HepG2 (cell line): ENCODE results near the gene CALD1. TPM values are rescaled to one million over a fixed set of nuclear protein-coding genes. Genes with fewer than 3 reads are reported as not detected.

Source experiments
- ATAC-seq: fragments of 200-7000 bp; cut with Tn5 transposase; 3 replicates; pipeline ENCODE4 v1.9.1; 2020; ENCODE audit warnings: mild to moderate bottlenecking, moderate library complexity
- BruUV-seq: library from RNA; stranded (reverse); fragments of 400-500 nt; replicated peaks from 2 replicates; lab custom pipeline; 2021; lab: Mats Ljungman, UMichigan
- CTCF ChIA-PET: fragments of 300-600 bp; formaldehyde crosslinking; extraction: SDS; loops from one replicate; lab custom pipeline; 2021; ENCODE audit warnings: low total read pairs, inconsistent platforms, low intra/inter-chr PET ratio; lab: Yijun Ruan, JAX
- POLR2A ChIA-PET: fragments of 350-600 bp; sonication (Branson Sonifier 250); formaldehyde crosslinking; loops from one replicate; lab custom pipeline; 2020; ENCODE audit warnings: antibody characterized with exemption, inconsistent platforms; lab: Yijun Ruan, JAX
- DNase-seq: peaks from one replicate; pipeline ENCODE4 v3.0.0-alpha.2; 2015; ENCODE audit warnings: low spot score
- FAIRE-seq: peaks from 3 replicates; lab custom pipeline; 2011; peaks lifted over from hg19 to GRCh38; lab: Jason Lieb, UNC
- H2AFZ ChIP-seq: one replicate; pipeline ENCODE4 v1.6.1; 2011; ENCODE audit warnings: low read length, inconsistent platforms
- H3K27ac ChIP-seq: fragments of 300-600 bp; 3 replicates; pipeline ENCODE4 v1.8.0; 2011; ENCODE audit warnings: mixed run types, mild to moderate bottlenecking, mixed read lengths, low read length, inconsistent platforms; ENCODE audit not compliant: insufficient read depth; ENCODE audit errors: extremely low read length
- H3K27me3 ChIP-seq, 2 experiments: fragments of 200-600 bp in 1 of 2; 2 replicates in 1 of 2; 3 replicates in 1 of 2; pipeline versions ENCODE4 v1.6.0 to v1.8.0; 2011; ENCODE audit warnings: low read length in 2 of 2, mild to moderate bottlenecking in 2 of 2, moderate library complexity in 2 of 2, inconsistent platforms in 1 of 2; ENCODE audit not compliant: insufficient read depth in 2 of 2, control insufficient read depth in 1 of 2
- H3K36me3 ChIP-seq, 2 experiments: fragments of 200-600 bp in 1 of 2; replicated peaks in 1 of 2; 2 replicates in 1 of 2; 3 replicates in 1 of 2; pipeline versions ENCODE4 v1.5.1 to v1.8.0; 2011; ENCODE audit warnings: low read length in 2 of 2, inconsistent platforms in 1 of 2; ENCODE audit not compliant: insufficient read depth in 2 of 2, control insufficient read depth in 1 of 2
- H3K4me1 ChIP-seq: 2 replicates; pipeline ENCODE4 v1.5.1; 2012; ENCODE audit warnings: low read length, inconsistent platforms; ENCODE audit not compliant: insufficient read depth
- H3K4me2 ChIP-seq: 2 replicates; pipeline ENCODE4 v1.6.0; 2011; ENCODE audit warnings: low read depth, low read length, inconsistent platforms
- H3K4me3 ChIP-seq, 3 experiments: fragments of 200-600 bp in 1 of 3; sonication (generic), shearing (Covaris generic) in 1 of 3; replicated peaks in 1 of 3; 2 replicates each; pipeline ENCODE4 v1.5.1; 2011 to 2016; ENCODE audit warnings: low read length in 3 of 3, inconsistent platforms in 2 of 3, low read depth in 2 of 3, mild to moderate bottlenecking in 2 of 3, control low read depth in 1 of 3, mixed read lengths in 1 of 3; ENCODE audit not compliant: insufficient read depth in 1 of 3
- H3K79me2 ChIP-seq: one replicate; pipeline ENCODE4 v1.6.1; 2011; ENCODE audit warnings: low read length, inconsistent platforms; ENCODE audit not compliant: insufficient read depth
- H3K9ac ChIP-seq: 2 replicates; pipeline ENCODE4 v1.6.0; 2011; ENCODE audit warnings: mild to moderate bottlenecking, low read depth, low read length, inconsistent platforms; ENCODE audit not compliant: insufficient read depth
- H3K9me3 ChIP-seq: 2 replicates; pipeline ENCODE4 v1.5.1; 2012; ENCODE audit warnings: mild to moderate bottlenecking, low read length
- H4K20me1 ChIP-seq: 2 replicates; pipeline ENCODE4 v1.6.0; 2011; ENCODE audit warnings: inconsistent platforms, mild to moderate bottlenecking, low read length, moderate library complexity; ENCODE audit not compliant: insufficient read depth
- CREB1 ChIP-seq, 2 experiments: fragments of 450-650 bp in 1 of 2; IDR thresholded peaks; 2 replicates each; pipeline ENCODE4 v1.6.1; 2016 to 2017; ENCODE audit warnings: control low read depth in 1 of 2, mild to moderate bottlenecking in 1 of 2, missing compliant biosample characterization in 1 of 2, missing genetic modification characterization in 1 of 2
- HHEX ChIP-seq: IDR thresholded peaks from 2 replicates; pipeline ENCODE4 v1.6.1; 2016; ENCODE audit warnings: control low read depth
- KAT7 ChIP-seq: IDR thresholded peaks from 2 replicates; pipeline ENCODE4 v1.6.1; 2018; ENCODE audit warnings: borderline replicate concordance, missing compliant biosample characterization
- POLR2A ChIP-seq, 2 experiments: IDR thresholded peaks; 2 replicates each; pipeline ENCODE4 v1.6.1; 2011; ENCODE audit warnings: low read depth in 2 of 2, low read length in 2 of 2, mild to moderate bottlenecking in 1 of 2, moderate library complexity in 1 of 2; ENCODE audit not compliant: insufficient read depth in 1 of 2
- ZNF124 ChIP-seq: sonication (generic); formaldehyde crosslinking; IDR thresholded peaks from 2 replicates; pipeline ENCODE4 v1.4.0; 2020; ENCODE audit warnings: missing genetic modification reagents
- ZNF547 ChIP-seq: sonication (generic); formaldehyde crosslinking; IDR thresholded peaks from 2 replicates; pipeline ENCODE4 v1.5.1; 2020; ENCODE audit warnings: mild to moderate bottlenecking, missing genetic modification reagents
- ZNF678 ChIP-seq: sonication (generic); formaldehyde crosslinking; IDR thresholded peaks from 2 replicates; pipeline ENCODE4 v1.4.0; 2020; ENCODE audit warnings: mild to moderate bottlenecking, missing genetic modification reagents
- WGBS: methylation state at CpG from one replicate; pipeline ENCODE4 v1.1.6; 2017; ENCODE audit warnings: low lambda C conversion rate; 5-methylcytosine and 5-hydroxymethylcytosine counted together
- in situ Hi-C: cut with HindIII; loops from 2 replicates; pipeline ENCODE4 v1.10.0; 2017; ENCODE audit warnings: low pct_unique_long_range_greater_than_20kb; ENCODE audit not compliant: extremely low pct_ligation_motif_present
- intact Hi-C: fragments of 100-400 bp; cut with micrococcal nuclease; formaldehyde crosslinking; loops from one replicate; pipeline ENCODE4 v1.10.0; 2022; ENCODE audit not compliant: unreplicated experiment
- polyA plus RNA-seq, 8 experiments: library from polyadenylated mRNA; depleted of rRNA in 3 of 8; stranded (reverse) in 7 of 8; unstranded in 1 of 8; fragments of >200 nt; fragmentation: Illumina TruSeq in 4 of 8; extraction: Trizol in 4 of 8; gene quantifications; 2 replicates each; pipeline versions ENCODE4 v1.2.1 to v1.2.3, GENCODE V29; 2011 to 2016; ENCODE audit warnings: low read depth in 4 of 8, missing spikeins in 1 of 8, mixed read lengths in 1 of 8; ENCODE audit not compliant: insufficient read depth in 1 of 8
- total RNA-seq, 5 experiments: library from RNA; depleted of rRNA; stranded (reverse); fragments of >200 nt; fragmentation: Illumina TruSeq; extraction: Trizol; gene quantifications; 2 replicates each; pipeline ENCODE4 v1.2.3, GENCODE V29; 2016; ENCODE audit warnings: low read depth in 1 of 5
- TF ChIP-seq, protein P1 (sequence below): sonication (generic); formaldehyde crosslinking; IDR thresholded peaks from 2 replicates; pipeline ENCODE4 v1.4.0; 2020; ENCODE audit warnings: mild to moderate bottlenecking, missing genetic modification reagents, borderline replicate concordance
- TF ChIP-seq, protein P2 (sequence below): sonication (generic); formaldehyde crosslinking; conservative IDR thresholded peaks from 2 replicates; pipeline ENCODE4 v1.4.0; 2020; ENCODE audit warnings: missing genetic modification reagents
- TF ChIP-seq, protein P3 (sequence below): sonication (generic); formaldehyde crosslinking; IDR thresholded peaks from 2 replicates; pipeline ENCODE4 v1.4.0; 2020; ENCODE audit warnings: missing genetic modification reagents
- TF ChIP-seq, protein P4 (sequence below): sonication (generic); formaldehyde crosslinking; IDR thresholded peaks from 2 replicates; pipeline ENCODE4 v1.8.1; 2023; ENCODE audit warnings: missing genetic modification reagents, mild to moderate bottlenecking, borderline replicate concordance
- TF ChIP-seq, protein P5 (sequence below): sonication (generic); formaldehyde crosslinking; IDR thresholded peaks from 2 replicates; pipeline ENCODE4 v1.4.0; 2020; ENCODE audit warnings: missing genetic modification reagents
- TF ChIP-seq, protein P6 (sequence below): sonication (generic); formaldehyde crosslinking; IDR thresholded peaks from 2 replicates; pipeline ENCODE4 v1.5.0; 2020; ENCODE audit warnings: mild to moderate bottlenecking, missing genetic modification reagents

Gene CALD1
- total and polyA plus RNA-seq, 2 of the 13 experiments (the other 11 are each of a cell fraction or from before 2014, with no cell fraction given): 53.0 to 112 TPM

DNA sequence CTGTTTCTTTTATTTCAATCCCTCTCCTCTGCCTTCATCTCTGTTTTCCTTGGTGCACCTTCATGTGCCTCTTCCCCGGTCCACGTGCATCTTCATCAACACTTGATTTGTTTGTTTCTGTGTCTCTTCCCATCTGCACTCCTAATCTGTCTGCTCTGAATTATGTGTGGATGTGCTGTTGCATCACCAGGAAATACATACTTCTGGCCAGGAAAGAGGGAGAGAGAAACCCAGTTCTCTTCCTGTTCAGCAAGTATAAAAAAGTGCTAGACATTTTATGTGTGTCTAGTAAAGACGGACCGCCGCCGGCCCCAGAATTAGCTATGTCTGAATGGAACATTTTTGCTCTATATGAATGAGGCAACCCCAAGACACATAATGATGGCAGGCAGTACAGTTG lies 93.8 kb downstream of the CALD1 start (continued):
- TF ChIP-seq KAT7 (CRISPR knock-in tag): no peak
- TF ChIP-seq, protein P1, sequence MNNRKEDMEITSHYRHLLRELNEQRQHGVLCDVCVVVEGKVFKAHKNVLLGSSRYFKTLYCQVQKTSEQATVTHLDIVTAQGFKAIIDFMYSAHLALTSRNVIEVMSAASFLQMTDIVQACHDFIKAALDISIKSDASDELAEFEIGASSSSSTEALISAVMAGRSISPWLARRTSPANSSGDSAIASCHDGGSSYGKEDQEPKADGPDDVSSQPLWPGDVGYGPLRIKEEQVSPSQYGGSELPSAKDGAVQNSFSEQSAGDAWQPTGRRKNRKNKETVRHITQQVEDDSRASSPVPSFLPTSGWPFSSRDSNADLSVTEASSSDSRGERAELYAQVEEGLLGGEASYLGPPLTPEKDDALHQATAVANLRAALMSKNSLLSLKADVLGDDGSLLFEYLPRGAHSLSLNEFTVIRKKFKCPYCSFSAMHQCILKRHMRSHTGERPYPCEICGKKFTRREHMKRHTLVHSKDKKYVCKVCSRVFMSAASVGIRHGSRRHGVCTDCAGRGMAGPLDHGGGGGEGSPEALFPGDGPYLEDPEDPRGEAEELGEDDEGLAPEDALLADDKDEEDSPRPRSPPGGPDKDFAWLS: no peak
- TF ChIP-seq CREB1 (IDR thresholded peaks at IDR 0.05): no peak
- no peak for TF ChIP-seq CREB1 (CRISPR knock-in tag; IDR thresholded peaks at IDR 0.05)
- TF ChIP-seq, protein P2, sequence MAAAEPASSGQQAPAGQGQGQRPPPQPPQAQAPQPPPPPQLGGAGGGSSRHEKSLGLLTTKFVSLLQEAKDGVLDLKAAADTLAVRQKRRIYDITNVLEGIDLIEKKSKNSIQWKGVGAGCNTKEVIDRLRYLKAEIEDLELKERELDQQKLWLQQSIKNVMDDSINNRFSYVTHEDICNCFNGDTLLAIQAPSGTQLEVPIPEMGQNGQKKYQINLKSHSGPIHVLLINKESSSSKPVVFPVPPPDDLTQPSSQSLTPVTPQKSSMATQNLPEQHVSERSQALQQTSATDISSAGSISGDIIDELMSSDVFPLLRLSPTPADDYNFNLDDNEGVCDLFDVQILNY (CRISPR knock-in tag): no peak
- TF ChIP-seq, protein P3, sequence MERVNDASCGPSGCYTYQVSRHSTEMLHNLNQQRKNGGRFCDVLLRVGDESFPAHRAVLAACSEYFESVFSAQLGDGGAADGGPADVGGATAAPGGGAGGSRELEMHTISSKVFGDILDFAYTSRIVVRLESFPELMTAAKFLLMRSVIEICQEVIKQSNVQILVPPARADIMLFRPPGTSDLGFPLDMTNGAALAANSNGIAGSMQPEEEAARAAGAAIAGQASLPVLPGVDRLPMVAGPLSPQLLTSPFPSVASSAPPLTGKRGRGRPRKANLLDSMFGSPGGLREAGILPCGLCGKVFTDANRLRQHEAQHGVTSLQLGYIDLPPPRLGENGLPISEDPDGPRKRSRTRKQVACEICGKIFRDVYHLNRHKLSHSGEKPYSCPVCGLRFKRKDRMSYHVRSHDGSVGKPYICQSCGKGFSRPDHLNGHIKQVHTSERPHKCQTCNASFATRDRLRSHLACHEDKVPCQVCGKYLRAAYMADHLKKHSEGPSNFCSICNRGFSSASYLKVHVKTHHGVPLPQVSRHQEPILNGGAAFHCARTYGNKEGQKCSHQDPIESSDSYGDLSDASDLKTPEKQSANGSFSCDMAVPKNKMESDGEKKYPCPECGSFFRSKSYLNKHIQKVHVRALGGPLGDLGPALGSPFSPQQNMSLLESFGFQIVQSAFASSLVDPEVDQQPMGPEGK (CRISPR knock-in tag): no peak

DNA sequence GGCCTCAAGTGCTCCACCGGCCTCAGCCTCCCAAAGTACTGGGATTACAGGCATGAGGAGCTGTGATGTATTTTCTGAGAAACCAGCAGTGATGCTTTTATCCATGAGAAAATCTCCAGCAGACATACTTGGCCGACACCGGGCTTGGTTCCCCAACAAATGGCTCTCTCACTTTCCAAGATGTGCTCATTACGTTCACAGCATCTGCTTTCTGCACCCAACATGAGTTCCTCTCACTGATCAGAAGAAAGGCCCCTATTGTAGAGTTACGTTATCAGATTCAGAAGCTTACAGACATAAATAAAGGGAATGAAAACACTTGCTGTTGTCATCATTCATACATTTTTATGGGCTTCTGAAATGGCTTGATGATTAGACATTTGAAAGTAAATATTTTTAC lies 95.0 kb downstream of the CALD1 start:
- POLR2A ChIA-PET: no interaction called here
- 82% methylated on average over 5 of the region's 5 CpGs for WGBS
- intact Hi-C loops: no loop called here
- H3K9ac ChIP-seq: no peak overlapping the region
- no peaks in the 10 kb centered on the region for H3K36me3 ChIP-seq
- CTCF ChIA-PET: no interaction called here
- no peak overlapping the region for H3K4me3 ChIP-seq
- H3K4me1 ChIP-seq: no peaks in the 10 kb centered on the region
- H3K27me3 ChIP-seq: no peaks in the 10 kb centered on the region
- H2AFZ ChIP-seq: no peak overlapping the region
- H3K4me2 ChIP-seq: no peak overlapping the region
- BruUV-seq: no TSS peak
- H3K27ac ChIP-seq: no peak overlapping the region
- no peaks in the 10 kb centered on the region for H3K9me3 ChIP-seq
- FAIRE-seq: no peak
- in situ Hi-C loops: no loop called here
- no peak for DNase-seq
- ATAC-seq: no peak
- H3K79me2 ChIP-seq: no peaks in the 10 kb centered on the region
- H4K20me1 ChIP-seq: no peaks in the 10 kb centered on the region
- TF ChIP-seq ZNF124 (CRISPR knock-in tag): no peak
- TF ChIP-seq, protein P4, sequence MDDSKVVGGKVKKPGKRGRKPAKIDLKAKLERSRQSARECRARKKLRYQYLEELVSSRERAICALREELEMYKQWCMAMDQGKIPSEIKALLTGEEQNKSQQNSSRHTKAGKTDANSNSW (CRISPR knock-in tag): no peak
- TF ChIP-seq, protein P5, sequence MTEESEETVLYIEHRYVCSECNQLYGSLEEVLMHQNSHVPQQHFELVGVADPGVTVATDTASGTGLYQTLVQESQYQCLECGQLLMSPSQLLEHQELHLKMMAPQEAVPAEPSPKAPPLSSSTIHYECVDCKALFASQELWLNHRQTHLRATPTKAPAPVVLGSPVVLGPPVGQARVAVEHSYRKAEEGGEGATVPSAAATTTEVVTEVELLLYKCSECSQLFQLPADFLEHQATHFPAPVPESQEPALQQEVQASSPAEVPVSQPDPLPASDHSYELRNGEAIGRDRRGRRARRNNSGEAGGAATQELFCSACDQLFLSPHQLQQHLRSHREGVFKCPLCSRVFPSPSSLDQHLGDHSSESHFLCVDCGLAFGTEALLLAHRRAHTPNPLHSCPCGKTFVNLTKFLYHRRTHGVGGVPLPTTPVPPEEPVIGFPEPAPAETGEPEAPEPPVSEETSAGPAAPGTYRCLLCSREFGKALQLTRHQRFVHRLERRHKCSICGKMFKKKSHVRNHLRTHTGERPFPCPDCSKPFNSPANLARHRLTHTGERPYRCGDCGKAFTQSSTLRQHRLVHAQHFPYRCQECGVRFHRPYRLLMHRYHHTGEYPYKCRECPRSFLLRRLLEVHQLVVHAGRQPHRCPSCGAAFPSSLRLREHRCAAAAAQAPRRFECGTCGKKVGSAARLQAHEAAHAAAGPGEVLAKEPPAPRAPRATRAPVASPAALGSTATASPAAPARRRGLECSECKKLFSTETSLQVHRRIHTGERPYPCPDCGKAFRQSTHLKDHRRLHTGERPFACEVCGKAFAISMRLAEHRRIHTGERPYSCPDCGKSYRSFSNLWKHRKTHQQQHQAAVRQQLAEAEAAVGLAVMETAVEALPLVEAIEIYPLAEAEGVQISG (CRISPR knock-in tag): no peak
- no peak for TF ChIP-seq ZNF547
- no peak for TF ChIP-seq ZNF678 (CRISPR knock-in tag)
- TF ChIP-seq, protein P6, sequence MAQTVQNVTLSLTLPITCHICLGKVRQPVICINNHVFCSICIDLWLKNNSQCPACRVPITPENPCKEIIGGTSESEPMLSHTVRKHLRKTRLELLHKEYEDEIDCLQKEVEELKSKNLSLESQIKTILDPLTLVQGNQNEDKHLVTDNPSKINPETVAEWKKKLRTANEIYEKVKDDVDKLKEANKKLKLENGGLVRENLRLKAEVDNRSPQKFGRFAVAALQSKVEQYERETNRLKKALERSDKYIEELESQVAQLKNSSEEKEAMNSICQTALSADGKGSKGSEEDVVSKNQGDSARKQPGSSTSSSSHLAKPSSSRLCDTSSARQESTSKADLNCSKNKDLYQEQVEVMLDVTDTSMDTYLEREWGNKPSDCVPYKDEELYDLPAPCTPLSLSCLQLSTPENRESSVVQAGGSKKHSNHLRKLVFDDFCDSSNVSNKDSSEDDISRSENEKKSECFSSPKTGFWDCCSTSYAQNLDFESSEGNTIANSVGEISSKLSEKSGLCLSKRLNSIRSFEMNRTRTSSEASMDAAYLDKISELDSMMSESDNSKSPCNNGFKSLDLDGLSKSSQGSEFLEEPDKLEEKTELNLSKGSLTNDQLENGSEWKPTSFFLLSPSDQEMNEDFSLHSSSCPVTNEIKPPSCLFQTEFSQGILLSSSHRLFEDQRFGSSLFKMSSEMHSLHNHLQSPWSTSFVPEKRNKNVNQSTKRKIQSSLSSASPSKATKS: no peak
- no peak for TF ChIP-seq HHEX
- no peak for TF ChIP-seq POLR2A (IDR thresholded peaks at IDR 0.05; ENCODE audit: insufficient read depth in 1 of 2, low read depth in 2 of 2, low read length in 2 of 2)
